ENCODE measurements around the gene KDM3B.
"Not testable (repeated sequence)": the region's sequence is repeated elsewhere in the genome, so short reads cannot be mapped to it uniquely, and the experiment has no call there.

The KDM3B gene

GRCh38 chr5:138349852-138350562 is 2.5 kb upstream of the KDM3B start:
- no peak for DNase-seq

GRCh38 chr5:138350563-138350890 is 2.0 kb upstream of the KDM3B start:
- no peak for DNase-seq

- no peak for DNase-seq
These were observed 1.4 kb upstream of the KDM3B start for GRCh38 chr5:138351056-138351455.

- no peak for DNase-seq
These were observed 968 bp upstream of the KDM3B start for GRCh38 chr5:138351517-138351916.

- DNase-seq: no peak
These were observed 456 bp downstream of the KDM3B start for GRCh38 chr5:138352722-138353559.

- DNase-seq: no peak
These were observed 1.1 kb downstream of the KDM3B start for GRCh38 chr5:138353560-138354080.

GRCh38 chr5:138354387-138354786 is 1.9 kb downstream of the KDM3B start:
- no peak for DNase-seq

- no peak for DNase-seq
These were observed 2.5 kb downstream of the KDM3B start for GRCh38 chr5:138354926-138355378.

- no peak for DNase-seq
These were observed 7.1 kb downstream of the KDM3B start for GRCh38 chr5:138359621-138360020.

GRCh38 chr5:138360941-138361452 is 8.5 kb downstream of the KDM3B start:
- no peak for DNase-seq

- no peak for DNase-seq
These were observed 12.1 kb downstream of the KDM3B start for GRCh38 chr5:138364576-138364975.

- DNase-seq: no peak
These were observed 14.3 kb downstream of the KDM3B start for GRCh38 chr5:138366632-138367382.

GRCh38 chr5:138369261-138369660 is 16.8 kb downstream of the KDM3B start:
- DNase-seq: no peak

- no peak for DNase-seq
These were observed 17.2 kb downstream of the KDM3B start for GRCh38 chr5:138369706-138370105.

GRCh38 chr5:138370537-138370936 is 18.1 kb downstream of the KDM3B start:
- no peak for DNase-seq

GRCh38 chr5:138371454-138371853 is 19.0 kb downstream of the KDM3B start:
- DNase-seq: no peak

GRCh38 chr5:138372225-138372624 is 19.7 kb downstream of the KDM3B start:
- no peak for DNase-seq

- DNase-seq: no peak
These were observed 20.2 kb downstream of the KDM3B start for GRCh38 chr5:138372653-138373052.

GRCh38 chr5:138382347-138382746 is 29.9 kb downstream of the KDM3B start:
- DNase-seq: no peak

GRCh38 chr5:138385660-138386059 is 33.2 kb downstream of the KDM3B start:
- no peak for DNase-seq

- DNase-seq: no peak
These were observed 33.8 kb downstream of the KDM3B start for GRCh38 chr5:138386290-138386689.

GRCh38 chr5:138389332-138389731 is 36.8 kb downstream of the KDM3B start:
- no peak for DNase-seq

GRCh38 chr5:138389911-138390310 is 37.4 kb downstream of the KDM3B start:
- not testable (repeated sequence) for DNase-seq
